SJCRH30 (cell line): ENCODE results near the gene OR8B8. TPM values are rescaled to one million over a fixed set of nuclear protein-coding genes. Genes with fewer than 3 reads are reported as not detected.

Experiments used
- DNase-seq, 2 experiments: peaks; one replicate each; pipeline ENCODE4 v3.0.0-alpha.2; 2015 to 2020
- H3K27ac ChIP-seq: fragments of 250-450 bp; sonication (Bioruptor Pico); 2 replicates; pipeline ENCODE4 v1.5.1; 2020; ENCODE audit warnings: mild to moderate bottlenecking, moderate library complexity
- H3K27me3 ChIP-seq: fragments of 250-450 bp; sonication (Bioruptor Pico); 2 replicates; pipeline ENCODE4 v1.5.1; 2020; ENCODE audit warnings: mild to moderate bottlenecking, moderate library complexity
- H3K36me3 ChIP-seq: fragments of 250-450 bp; sonication (Bioruptor Pico); 2 replicates; pipeline ENCODE4 v1.5.1; 2020; ENCODE audit warnings: mild to moderate bottlenecking, moderate library complexity
- H3K4me1 ChIP-seq: fragments of 250-450 bp; sonication (Bioruptor Pico); 2 replicates; pipeline ENCODE4 v1.5.1; 2020; ENCODE audit warnings: mild to moderate bottlenecking, moderate library complexity
- H3K4me3 ChIP-seq: fragments of 250-450 bp; sonication (Bioruptor Pico); 2 replicates; pipeline ENCODE4 v1.5.1; 2020; ENCODE audit warnings: mild to moderate bottlenecking, moderate library complexity
- H3K9me3 ChIP-seq: fragments of 250-450 bp; sonication (Bioruptor Pico); replicated peaks from 2 replicates; pipeline ENCODE4 v1.5.1; 2020; ENCODE audit warnings: mild to moderate bottlenecking, moderate library complexity
- total RNA-seq: library from RNA; depleted of rRNA; stranded (reverse); fragments of >200 nt; shearing (Covaris generic); gene quantifications from 2 replicates; pipeline ENCODE4 v1.2.3, GENCODE V29; 2014; rRNA removed

Gene OR8B8, protein sequence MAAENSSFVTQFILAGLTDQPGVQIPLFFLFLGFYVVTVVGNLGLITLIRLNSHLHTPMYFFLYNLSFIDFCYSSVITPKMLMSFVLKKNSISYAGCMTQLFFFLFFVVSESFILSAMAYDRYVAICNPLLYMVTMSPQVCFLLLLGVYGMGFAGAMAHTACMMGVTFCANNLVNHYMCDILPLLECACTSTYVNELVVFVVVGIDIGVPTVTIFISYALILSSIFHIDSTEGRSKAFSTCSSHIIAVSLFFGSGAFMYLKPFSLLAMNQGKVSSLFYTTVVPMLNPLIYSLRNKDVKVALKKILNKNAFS
- total RNA-seq: not detected in 2 replicates

- Histone ChIP-seq H3K9me3 (no peaks in the 10 kb centered on the region), H3K4me1 (no peaks in the 10 kb centered on the region), H3K4me3 (no peak within 1 kb of the TSS), H3K27me3 (no peaks in the 10 kb centered on the region; the same call in 1 of the 2 replicates), H3K36me3 (no peaks in the 10 kb centered on the region), H3K27ac (no peak within 1 kb of the TSS)
- no peak for DNase-seq
Observed at GRCh38 chr11:124445646-124446150, at the start of gene OR8B8. Gene OR8B8, minus strand, starts transcription at chr11:124445696. Its CDS starts 4,611 bp downstream, at chr11:124441085.

GRCh38 chr11:124493016-124493655 lies 47.6 kb upstream of the OR8B8 start:
- no peak overlapping the region for H3K27ac ChIP-seq
- no peaks in the 10 kb centered on the region for H3K9me3 ChIP-seq
- no peak overlapping the region for H3K4me3 ChIP-seq
- no peaks in the 10 kb centered on the region for H3K27me3 ChIP-seq
- no peaks in the 10 kb centered on the region for H3K4me1 ChIP-seq
- DNase-seq: no peak
- no peaks in the 10 kb centered on the region for H3K36me3 ChIP-seq

DNA sequence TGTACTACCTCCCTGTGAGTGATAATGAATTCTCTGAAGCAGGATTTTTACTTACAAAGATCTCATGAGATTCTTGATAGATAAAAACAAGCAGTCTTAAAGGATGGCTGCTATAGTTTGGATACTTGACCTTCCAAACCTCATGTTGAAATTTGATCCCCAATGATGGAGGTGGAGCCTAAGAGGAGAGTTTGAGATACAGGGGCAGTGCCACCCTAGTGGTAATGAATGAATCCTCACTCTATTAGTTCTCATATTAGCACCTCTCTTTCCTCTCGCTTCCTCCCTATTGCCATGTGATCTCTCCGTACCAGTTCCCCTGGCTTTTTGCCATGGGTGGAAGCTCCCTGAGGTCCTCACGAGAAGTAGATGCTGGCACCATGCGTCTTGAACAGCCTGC lies 37.9 kb upstream of the OR8B8 start:
- DNase-seq: no peak
- H3K27me3 ChIP-seq: no peaks in the 10 kb centered on the region
- no peaks in the 10 kb centered on the region for H3K36me3 ChIP-seq
- no peak overlapping the region for H3K27ac ChIP-seq
- no peak overlapping the region for H3K4me3 ChIP-seq
- H3K4me1 ChIP-seq: no peaks in the 10 kb centered on the region
- no peaks in the 10 kb centered on the region for H3K9me3 ChIP-seq

DNA sequence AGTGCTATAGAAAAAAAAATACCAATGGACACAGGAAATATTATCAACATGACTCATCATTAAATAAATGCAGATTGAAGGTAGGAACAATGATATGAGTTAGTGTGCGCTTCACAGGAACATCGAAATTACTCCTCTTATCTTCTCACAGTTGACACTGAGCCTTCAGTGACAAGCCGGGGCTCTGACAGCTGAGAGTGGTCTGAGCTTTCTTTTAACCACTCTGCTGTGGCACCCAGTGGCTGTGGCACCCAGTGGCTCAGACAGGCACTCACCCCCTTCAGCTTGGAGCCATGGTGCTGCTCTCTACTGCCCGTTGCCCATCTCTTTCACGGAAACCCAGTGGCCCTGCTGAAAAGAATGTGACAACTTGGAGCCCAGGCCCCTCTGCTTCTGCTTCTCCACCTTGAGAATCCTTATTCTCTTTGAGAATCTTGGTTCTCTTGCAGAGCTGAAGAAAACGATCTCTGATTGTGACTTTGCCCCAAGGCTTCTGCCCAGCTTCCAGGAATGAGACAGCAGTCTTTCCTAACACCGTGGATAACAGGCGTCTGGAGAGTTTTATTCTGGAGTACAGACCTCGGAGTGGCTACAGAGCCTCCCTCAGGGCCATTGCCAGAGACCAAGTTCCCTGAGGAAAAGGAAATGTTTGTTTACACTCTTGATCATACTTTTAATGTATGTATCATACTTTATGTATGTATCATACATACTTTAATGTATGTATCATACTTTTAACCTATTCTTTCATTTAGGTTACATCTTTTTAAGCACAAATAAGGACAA lies 37.1 kb upstream of the OR8B8 start:
- DNase-seq: peak in 1 of 2 experiments; percentile 7
- no peak overlapping the region for H3K27ac ChIP-seq

DNA sequence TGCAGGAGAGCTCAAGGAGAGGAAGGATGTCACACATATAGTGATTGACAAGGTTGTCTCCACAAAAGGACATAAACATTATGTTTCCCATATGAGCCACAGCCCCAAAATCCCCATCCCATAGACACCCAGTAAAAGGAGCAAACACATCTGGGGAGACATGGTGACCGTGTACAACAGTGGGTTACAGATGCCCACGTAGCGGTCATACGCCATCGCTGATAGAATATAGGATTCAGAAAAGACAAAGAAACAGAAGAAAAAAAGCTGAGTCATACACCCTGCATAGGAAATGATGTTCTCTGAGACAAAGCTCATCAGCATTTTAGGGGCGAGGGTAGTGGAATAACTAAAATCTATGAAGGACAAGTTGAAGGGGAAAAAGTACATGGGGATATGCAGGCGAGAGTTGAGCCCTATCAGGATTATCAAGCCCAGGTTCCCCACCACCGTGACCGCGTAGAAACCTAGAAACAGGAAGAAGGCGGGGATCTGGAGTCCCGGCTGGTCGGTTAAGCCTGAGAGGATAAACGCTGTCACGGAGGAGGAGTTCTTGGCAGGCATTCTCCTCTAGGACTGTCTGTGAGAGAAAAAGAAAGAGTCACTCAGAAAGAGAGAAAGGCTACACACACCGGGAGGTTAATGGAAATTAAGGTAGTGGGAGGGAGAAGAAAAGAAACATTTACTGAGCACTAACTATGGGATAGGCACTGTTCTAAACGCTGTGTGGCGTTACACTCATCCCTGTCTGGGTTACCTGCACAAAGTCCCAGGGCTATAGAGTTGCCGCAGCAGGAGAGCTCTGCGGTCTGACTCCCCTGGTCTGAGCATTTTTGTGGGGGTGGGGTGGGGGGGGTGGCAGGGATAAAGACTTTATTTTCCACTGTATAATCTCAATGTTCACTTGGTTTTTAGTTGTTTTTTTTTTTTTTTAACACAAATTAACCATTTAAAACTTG lies 36.1 kb upstream of the OR8B8 start:
- Histone ChIP-seq H3K4me3 (peak overlapping the region; percentile 48), H3K9me3 (no peaks in the 10 kb centered on the region), H3K4me1 (no peaks in the 10 kb centered on the region), H3K27ac (peak overlapping the region; percentile 8; the same call in 1 of the 2 replicates), H3K27me3 (no peaks in the 10 kb centered on the region), H3K36me3 (no peaks in the 10 kb centered on the region)
- peak; percentile 36 to 61 for DNase-seq

More for the DNA sequence above, 37.1 kb upstream of the OR8B8 start:
- Histone ChIP-seq H3K4me1 (no peaks in the 10 kb centered on the region), H3K4me3 (no peak overlapping the region), H3K27me3 (no peaks in the 10 kb centered on the region), H3K36me3 (no peaks in the 10 kb centered on the region), H3K9me3 (no peaks in the 10 kb centered on the region)

DNA sequence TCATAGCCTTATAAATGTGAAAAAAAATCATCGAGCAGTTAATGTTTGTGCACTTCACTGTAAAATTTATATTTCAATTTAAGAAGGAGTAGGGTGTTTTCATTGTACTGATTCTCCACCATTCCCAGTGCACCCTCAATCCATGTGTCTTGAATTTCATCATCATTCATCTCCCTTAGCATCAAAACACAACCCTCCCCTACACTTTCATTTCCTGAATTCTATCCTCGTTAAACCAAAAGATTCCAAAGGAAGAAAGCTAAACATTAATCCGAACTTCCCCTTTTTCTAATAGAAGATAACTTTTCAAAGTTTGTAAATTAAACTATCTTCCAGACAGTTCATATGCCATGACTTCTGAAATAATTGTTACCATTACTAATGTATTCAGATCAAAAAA lies 34.1 kb upstream of the OR8B8 start:
- H3K27me3 ChIP-seq: no peaks in the 10 kb centered on the region
- no peaks in the 10 kb centered on the region for H3K36me3 ChIP-seq
- no peak overlapping the region for H3K27ac ChIP-seq
- no peaks in the 10 kb centered on the region for H3K9me3 ChIP-seq
- H3K4me1 ChIP-seq: no peaks in the 10 kb centered on the region
- DNase-seq: no peak
- H3K4me3 ChIP-seq: no peak overlapping the region

- H3K9me3 ChIP-seq: no peaks in the 10 kb centered on the region
- H3K4me3 ChIP-seq: no peak overlapping the region
- no peaks in the 10 kb centered on the region for H3K27me3 ChIP-seq
- H3K36me3 ChIP-seq: no peaks in the 10 kb centered on the region
- H3K27ac ChIP-seq: no peak overlapping the region
- no peak for DNase-seq
- no peaks in the 10 kb centered on the region for H3K4me1 ChIP-seq
Observed at GRCh38 chr11:124475265-124475664, 29.8 kb upstream of the OR8B8 start.

DNA sequence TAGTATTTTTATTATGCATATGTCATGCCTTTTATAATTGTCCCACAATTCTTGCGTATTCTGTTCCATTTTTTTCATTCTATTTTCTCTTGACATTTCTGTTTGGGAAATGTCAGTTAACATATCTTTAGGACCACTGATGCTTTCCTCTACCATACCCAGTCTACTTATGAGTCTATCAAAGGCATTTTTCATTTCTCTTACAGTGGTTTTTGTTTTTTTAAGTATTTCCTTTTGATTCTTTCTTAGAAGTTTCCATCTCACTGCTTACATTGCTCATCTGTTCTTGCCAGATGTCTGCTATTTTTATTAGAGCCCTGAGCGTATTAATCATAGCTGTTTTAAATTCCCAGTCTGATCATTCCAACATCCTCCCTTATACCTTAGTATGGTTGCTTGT lies 29.3 kb upstream of the OR8B8 start:
- Histone ChIP-seq H3K4me3 (no peak overlapping the region), H3K27me3 (no peaks in the 10 kb centered on the region), H3K4me1 (no peaks in the 10 kb centered on the region), H3K27ac (no peak overlapping the region), H3K36me3 (no peaks in the 10 kb centered on the region), H3K9me3 (no peaks in the 10 kb centered on the region)
- no peak for DNase-seq

- H3K4me1 ChIP-seq: no peaks in the 10 kb centered on the region
- no peak overlapping the region for H3K4me3 ChIP-seq
- no peak for DNase-seq
- H3K9me3 ChIP-seq: no peaks in the 10 kb centered on the region
- no peaks in the 10 kb centered on the region for H3K36me3 ChIP-seq
- no peak overlapping the region for H3K27ac ChIP-seq
- no peaks in the 10 kb centered on the region for H3K27me3 ChIP-seq
Observed at GRCh38 chr11:124474079-124474478, 28.6 kb upstream of the OR8B8 start.

DNA sequence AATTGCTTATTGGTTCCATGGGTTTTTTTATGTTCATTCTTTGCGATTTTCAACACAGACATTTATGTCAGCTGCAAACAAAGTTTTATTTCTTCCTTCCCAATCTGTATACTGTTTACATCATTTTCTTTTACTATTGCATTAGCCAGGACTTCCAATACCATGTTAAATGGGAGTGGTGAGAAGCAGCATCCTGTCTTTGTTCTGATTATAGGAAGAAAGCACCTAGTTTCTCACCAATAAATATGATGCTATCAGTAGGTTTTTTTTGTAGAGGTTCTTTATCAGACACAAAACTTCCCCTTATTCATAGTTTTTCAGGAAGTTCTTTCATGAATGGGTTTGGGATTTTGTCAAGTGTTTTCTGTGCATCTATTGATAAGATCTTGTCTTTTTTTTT lies 28.0 kb upstream of the OR8B8 start:
- no peaks in the 10 kb centered on the region for H3K36me3 ChIP-seq
- H3K4me1 ChIP-seq: no peaks in the 10 kb centered on the region
- no peaks in the 10 kb centered on the region for H3K27me3 ChIP-seq
- no peaks in the 10 kb centered on the region for H3K9me3 ChIP-seq
- H3K4me3 ChIP-seq: no peak overlapping the region
- DNase-seq: no peak
- no peak overlapping the region for H3K27ac ChIP-seq

DNA sequence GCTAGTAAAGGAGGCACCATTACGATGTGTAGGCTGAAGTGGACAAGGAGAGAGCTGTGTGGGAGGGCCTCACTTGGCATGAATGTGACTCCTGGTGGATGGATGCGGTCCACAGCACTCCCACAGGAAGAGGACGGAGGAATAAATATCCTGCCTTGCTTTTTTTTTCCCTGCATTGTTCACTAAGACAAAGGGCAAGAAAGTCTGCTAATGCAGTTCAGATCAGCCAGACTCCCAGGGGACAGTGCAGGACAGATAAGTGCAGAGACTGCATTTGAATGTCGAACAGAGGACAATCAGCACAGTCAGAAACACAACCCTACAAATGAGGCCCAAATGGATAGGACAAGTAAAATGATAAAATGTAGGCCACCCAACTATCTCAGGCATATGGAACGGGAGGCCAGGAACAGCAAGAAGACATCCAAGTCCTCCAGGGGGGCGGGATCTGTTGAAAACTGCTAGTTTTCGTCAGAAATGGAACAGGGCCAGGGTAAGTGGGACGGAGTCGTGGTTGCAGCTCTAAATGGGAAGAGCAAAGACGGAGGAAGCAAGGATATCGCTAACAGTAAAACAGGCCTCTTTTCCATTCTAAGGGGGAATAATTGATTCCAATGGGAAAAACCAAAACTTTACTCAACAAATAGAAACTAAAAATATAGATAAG lies 25.2 kb upstream of the OR8B8 start:
- H3K4me3 ChIP-seq: no peak overlapping the region
- H3K36me3 ChIP-seq: no peaks in the 10 kb centered on the region
- H3K27ac ChIP-seq: no peak overlapping the region
- no peaks in the 10 kb centered on the region for H3K9me3 ChIP-seq
- DNase-seq: no peak
- no peaks in the 10 kb centered on the region for H3K4me1 ChIP-seq
- no peaks in the 10 kb centered on the region for H3K27me3 ChIP-seq

GRCh38 chr11:124467381-124467927 lies 22.0 kb upstream of the OR8B8 start:
- no peaks in the 10 kb centered on the region for H3K4me1 ChIP-seq
- H3K27me3 ChIP-seq: no peaks in the 10 kb centered on the region
- no peak overlapping the region for H3K4me3 ChIP-seq
- H3K36me3 ChIP-seq: no peaks in the 10 kb centered on the region
- peak in 1 of 2 experiments; percentile 23 for DNase-seq
- no peaks in the 10 kb centered on the region for H3K9me3 ChIP-seq
- H3K27ac ChIP-seq: no peak overlapping the region

DNA sequence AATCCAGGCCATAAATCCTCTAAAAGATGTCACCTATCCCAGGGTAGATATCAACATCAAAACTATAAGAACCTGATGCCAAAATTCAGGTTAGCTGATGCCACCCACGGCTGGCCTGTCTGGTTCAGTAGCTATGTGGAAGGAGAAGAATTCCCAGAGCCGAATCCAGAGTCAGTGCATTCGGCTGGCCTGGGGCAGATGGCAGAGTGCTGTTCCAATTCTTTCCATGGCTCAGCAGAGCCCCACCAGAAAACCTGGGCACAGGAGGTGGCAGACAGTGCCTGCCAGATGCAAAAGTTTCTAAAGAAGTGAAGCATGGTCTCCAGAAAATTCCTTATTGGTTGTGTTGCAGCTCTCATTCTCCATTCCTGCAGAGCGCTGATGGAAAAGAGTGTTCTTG lies 19.9 kb upstream of the OR8B8 start:
- H3K4me3 ChIP-seq: no peak overlapping the region
- no peaks in the 10 kb centered on the region for H3K9me3 ChIP-seq
- no peak overlapping the region for H3K27ac ChIP-seq
- H3K4me1 ChIP-seq: no peaks in the 10 kb centered on the region
- no peak for DNase-seq
- no peaks in the 10 kb centered on the region for H3K27me3 ChIP-seq
- H3K36me3 ChIP-seq: no peaks in the 10 kb centered on the region
